Left kidney (tissue), 8 donors: Measurements from ENCODE around the gene FREM1. TPM values are rescaled to one million over a fixed set of nuclear protein-coding genes. Genes with fewer than 3 reads are reported as not detected.
"Not testable (repeated sequence)": the region's sequence is repeated elsewhere in the genome, so short reads cannot be mapped to it uniquely, and the experiment has no call there.

Experiments
- DNase-seq: peaks from one replicate; pipeline ENCODE4 v3.0.0-alpha.2; 2013
- long read RNA-seq, 8 donors: transcript quantifications; one replicate each; lab custom pipeline, GENCODE V29; 2026
- polyA plus RNA-seq: library from polyadenylated mRNA; unstranded; fragments of 120-200 nt; gene quantifications from one replicate; pipeline ENCODE4 v1.2.1, GENCODE V29; 2013; ENCODE audit not compliant: insufficient read length

The FREM1 gene, protein sequence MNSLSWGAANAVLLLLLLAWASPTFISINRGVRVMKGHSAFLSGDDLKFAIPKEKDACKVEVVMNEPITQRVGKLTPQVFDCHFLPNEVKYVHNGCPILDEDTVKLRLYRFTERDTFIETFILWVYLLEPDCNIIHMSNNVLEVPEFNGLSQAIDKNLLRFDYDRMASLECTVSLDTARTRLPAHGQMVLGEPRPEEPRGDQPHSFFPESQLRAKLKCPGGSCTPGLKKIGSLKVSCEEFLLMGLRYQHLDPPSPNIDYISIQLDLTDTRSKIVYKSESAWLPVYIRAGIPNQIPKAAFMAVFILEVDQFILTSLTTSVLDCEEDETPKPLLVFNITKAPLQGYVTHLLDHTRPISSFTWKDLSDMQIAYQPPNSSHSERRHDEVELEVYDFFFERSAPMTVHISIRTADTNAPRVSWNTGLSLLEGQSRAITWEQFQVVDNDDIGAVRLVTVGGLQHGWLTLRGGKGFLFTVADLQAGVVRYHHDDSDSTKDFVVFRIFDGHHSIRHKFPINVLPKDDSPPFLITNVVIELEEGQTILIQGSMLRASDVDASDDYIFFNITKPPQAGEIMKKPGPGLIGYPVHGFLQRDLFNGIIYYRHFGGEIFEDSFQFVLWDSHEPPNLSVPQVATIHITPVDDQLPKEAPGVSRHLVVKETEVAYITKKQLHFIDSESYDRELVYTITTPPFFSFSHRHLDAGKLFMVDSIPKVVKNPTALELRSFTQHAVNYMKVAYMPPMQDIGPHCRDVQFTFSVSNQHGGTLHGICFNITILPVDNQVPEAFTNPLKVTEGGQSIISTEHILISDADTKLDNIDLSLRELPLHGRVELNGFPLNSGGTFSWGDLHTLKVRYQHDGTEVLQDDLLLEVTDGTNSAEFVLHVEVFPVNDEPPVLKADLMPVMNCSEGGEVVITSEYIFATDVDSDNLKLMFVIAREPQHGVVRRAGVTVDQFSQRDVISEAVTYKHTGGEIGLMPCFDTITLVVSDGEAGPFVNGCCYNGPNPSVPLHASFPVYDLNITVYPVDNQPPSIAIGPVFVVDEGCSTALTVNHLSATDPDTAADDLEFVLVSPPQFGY (N-terminal part only)
- polyA plus RNA-seq = 206 TPM
- long read RNA-seq, donor 1, partial matches to known transcripts = 19 of 19 reads
- long read RNA-seq, donor 1, other reads (novel, unspliced or antisense) = 0 of 19 reads
- long read RNA-seq, donor 2, partial matches to known transcripts = 46 of 47 reads
- long read RNA-seq, donor 2, other reads (novel, unspliced or antisense) = 0 of 47 reads
- long read RNA-seq, donor 3, partial matches to known transcripts = 35 of 36 reads
- long read RNA-seq, donor 3, other reads (novel, unspliced or antisense) = 0 of 36 reads
- long read RNA-seq, donor 4 = 0 reads
- long read RNA-seq, donor 5, partial matches to known transcripts = 9 of 10 reads
- long read RNA-seq, donor 5, other reads (novel, unspliced or antisense) = 0 of 10 reads
- long read RNA-seq, donor 6, partial matches to known transcripts = 8 of 8 reads
- long read RNA-seq, donor 6, other reads (novel, unspliced or antisense) = 0 of 8 reads
- long read RNA-seq, donor 7, full-length matches to known transcripts = 2 of 44 reads
- long read RNA-seq, donor 7, partial matches to known transcripts = 42 of 44 reads
- long read RNA-seq, donor 7, other reads (novel, unspliced or antisense) = 0 of 44 reads
- long read RNA-seq, donor 8, full-length matches to known transcripts = 2 of 7 reads
- long read RNA-seq, donor 8, partial matches to known transcripts = 5 of 7 reads
- long read RNA-seq, donor 8, other reads (novel, unspliced or antisense) = 0 of 7 reads

DNA sequence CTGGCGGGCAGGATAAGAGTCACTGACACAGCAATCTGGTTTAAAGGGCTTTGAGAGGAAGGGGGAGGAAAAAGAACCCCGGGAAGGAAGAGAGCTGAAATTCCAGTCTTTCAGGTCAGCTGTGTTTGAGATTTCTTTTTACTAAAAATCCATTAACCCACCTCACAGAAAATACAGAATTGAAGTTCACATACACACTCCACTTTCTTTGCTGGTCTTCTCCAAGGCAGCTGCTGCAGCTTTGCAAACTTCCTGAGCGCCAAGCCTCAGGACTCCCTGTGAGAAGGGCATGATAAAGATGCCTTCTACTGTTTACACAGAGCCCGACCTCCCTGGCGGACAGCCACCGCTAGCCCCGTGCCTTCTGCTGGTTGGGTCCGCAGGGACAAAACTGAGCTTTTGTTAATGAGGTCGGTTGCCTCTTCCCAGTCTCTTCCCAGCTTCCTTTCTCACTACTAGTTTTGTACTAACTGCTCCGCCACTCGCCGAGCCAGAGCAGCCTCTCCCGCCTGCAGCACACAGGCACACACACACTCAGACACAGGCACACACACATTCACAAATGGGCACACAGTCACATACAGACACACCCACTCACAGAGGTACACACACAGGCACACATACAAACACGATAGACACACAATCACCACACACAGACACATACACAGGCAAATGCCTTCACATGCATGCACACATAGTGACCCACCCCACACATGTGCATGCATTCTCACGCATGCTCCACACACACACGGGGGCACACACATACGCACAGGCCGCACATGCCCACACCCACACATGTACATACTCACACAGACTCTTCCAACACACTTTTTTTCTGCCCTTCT is at the start of gene FREM1:
Gene FREM1 (minus strand): TSS at position 468 of the 845 bp plus-strand sequence. CDS start 41,451 bp downstream, outside the sequence.
- peak; percentile 57 for DNase-seq

DNA sequence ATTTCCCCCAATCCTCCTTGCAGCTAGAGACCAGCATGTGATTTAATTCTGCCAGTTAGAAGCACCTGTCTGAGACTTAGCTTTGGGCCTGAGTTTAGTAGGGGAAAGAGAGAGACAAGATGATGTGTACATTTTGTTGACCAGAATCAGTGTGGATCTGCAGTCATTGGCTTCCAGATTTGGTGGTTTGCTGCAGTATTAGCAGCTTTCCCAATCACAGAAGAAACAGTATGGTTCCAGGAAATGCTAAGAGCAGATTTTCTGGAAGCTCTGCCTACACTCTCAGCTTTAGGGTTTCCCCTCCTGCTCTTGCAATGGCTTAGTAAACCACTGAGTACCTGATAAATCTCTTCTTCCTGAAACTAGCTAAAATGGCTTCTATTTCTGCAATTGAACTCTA is 48.8 kb upstream of the FREM1 start:
- DNase-seq = no peak

DNA sequence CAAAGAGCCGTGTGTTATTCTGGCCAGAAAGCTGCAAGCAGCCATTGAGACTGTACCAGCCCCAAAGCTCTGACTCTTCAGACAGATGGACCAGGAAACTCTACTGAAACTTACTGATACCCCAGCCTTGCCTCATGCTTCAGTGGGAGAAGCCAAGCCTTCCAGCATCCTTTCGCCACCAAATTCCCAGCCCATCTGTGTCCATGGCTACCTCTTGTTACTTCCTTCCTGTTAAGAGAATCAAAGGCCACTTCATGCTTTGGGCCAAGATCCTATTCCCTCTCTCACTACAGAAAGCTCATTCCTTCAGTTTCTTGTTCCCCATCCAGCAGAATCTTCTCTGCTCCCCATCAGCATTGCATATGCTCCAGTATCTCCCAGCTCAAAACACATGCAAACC is 46.9 kb upstream of the FREM1 start:
- DNase-seq = no peak

DNA sequence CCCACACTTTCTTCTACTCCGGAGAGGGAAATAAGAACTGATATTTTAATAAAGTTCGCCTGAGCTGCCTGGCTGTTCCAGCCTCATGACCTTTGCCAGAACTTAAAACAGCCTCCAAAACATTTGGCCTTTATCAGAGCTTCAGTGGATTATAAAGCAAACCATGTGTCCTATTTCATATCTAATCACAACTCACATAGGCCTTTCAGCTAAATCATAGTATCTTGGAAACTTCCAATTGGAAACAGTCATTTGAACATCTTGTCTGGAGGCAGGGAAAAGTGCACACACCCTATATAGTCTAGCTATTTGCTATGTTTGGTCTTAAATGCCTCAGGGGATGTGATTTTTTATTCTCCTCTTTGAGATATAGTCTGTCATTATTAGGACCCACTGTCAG is 46.0 kb upstream of the FREM1 start:
- DNase-seq = no peak

DNA sequence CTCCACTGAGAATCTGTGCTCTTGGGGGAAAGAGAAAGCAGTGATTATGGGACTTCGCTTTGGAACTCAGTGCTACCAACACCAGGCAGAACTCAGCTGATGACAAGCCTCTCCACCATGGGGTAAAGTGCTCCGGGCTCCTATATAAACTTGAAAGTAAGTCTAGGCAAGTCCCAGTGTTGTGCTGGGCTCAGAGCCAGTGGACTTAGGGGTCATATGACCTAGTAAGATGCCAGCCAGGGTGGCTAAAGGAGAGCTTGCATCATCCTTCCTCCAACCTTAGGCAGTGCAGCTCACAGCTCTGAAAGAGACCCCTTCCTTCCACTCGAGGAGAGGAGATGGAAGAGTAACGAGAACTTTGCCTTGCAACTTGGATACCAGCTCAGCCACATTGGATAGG is 35.1 kb upstream of the FREM1 start:
- no peak for DNase-seq

DNA sequence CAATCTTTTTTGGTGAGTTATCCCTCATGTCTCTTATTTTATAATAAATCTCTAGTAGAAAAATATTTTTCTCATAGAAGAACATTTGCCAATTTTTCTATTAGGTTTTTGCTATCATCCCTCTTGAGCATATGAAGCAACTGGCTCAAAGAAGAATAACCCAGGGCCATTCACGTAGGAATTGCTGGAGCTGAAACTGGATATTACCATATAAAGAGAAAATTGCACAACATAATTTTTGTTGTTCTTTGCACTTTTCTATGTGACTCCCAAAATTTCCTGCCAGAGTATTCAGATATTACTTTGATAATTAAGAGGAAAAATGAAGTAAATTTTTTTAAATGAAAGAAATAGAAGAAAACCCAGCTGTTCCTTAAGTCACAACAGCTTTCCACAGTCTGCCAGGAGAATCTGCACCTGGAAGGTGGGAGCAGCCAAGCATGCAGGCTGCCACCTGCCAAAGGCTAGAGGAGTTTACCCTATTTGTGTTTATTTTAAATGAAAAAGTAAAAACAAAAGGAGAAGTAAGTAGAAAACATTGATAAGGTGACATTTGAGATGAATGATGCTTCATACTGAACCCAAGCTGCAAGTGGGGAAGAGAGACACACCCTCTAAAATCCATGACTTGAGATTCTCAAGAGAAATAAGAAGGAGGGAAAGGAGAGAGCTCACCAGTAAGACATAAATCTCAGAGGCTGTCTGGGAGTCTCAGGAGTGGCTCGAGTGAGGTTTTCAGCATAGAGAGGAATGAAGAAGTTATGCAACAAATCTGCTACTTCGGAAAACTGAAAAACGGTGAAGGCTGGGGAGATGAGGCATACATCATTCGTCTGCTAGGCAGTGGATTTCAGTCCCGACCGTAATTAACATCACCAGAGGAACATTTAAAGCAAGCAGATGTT is 31.5 kb upstream of the FREM1 start:
- DNase-seq = no peak

DNA sequence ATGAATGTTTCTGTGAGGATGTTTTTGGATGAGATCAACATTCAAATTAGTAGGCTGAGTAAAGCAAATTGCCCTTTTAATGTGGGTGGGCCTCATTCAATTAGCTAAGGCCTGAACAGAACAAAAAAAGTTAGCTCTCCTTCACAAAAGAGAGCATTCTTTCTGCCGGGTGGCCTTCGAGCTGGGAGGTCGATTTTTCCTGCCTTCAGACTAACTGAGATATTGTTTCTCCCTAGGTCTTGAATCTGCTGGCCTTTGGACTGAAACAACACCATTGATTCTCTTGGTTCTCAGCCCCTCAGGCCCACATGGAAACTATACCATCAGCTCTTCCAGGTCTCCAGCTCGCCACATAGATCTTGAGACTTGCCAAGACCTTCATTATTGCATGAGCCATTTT is 29.1 kb upstream of the FREM1 start:
- DNase-seq = no peak

DNA sequence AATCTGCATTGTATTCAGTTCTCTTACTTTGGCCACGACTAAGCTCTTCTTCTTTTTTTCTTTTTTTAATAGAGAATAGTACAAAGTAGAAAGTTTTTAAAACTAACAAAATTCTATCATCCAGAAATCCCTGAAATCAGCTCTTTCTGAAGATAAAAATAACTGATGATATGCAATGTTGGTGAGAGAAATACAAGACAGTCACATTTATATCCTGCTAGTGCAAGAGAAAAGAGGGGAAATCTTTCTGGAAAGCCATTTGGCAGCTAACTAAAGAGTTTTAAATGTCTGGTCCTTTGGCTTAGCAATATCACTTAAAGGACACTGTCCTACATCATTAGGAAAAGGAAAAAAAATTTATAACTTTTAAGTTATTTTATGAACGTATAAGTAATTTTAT is 27.0 kb upstream of the FREM1 start:
- no peak for DNase-seq

DNA sequence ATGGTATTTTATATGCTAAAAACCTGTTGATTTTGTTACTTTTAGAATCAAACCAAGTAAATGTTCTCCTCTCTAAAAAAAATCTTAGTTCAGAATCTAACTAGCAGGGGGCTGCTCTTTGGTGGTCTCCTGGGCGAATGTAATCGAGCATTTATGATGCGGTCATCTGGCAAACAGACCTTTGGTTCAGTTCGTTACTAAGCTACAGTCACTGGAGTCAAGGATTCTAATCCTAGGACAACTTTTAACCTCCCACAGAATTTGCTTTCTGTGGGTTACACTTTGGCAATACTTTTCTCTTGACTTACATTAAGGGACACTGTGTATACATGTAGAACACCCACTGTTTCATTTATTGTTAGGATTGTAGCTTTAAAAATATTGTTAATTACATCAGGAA is 26.3 kb upstream of the FREM1 start:
- DNase-seq = no peak

DNA sequence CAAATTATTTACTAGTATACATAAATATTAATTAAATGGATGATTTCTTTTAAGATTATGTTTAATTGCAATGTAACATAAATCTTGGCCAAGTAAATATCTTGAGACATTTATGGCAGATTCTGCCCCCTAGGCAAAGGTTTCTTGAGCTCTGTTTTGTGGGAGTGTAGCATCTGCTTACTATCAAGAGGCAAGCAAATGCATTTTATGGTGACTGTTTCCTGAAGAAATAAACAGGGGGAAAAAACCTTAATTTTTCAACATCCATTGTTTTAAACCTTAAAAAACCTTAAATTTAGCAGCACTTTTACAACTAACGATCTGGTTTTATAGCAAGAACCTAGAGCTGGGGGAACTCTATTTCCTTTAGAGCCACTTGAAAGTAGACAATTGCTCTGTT is 25.7 kb upstream of the FREM1 start:
- DNase-seq = peak; percentile 68

DNA sequence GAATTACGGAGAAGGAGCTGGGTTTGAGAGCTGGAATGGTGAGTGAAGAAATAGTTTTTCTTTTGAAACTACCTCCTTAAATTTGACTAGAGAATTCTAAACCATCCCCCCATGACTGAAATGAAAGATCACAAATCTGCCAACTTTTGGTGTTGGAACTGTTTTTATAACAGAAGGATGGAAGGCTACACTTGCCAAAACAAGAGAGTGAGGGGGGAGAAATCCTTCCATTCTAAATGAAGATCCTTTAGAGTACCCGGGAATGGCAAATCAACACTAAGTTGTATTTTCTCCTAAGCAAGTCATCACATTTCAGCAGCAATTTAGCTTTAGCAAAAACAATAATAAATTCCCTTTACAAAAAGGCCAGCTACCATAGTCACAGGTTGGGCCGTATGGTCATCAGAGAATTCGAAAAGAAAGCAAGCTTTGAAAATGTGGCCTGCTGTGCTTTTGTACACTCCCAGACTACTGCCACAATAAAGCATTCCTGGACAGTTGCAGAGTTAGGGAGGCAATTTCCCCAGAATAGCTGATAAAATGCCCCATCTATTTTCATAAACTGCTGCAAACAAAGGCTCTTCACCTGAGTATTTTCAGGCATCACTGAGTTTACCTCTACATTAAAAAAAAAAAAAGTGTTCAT is 25.0 kb upstream of the FREM1 start:
- no peak for DNase-seq

DNA sequence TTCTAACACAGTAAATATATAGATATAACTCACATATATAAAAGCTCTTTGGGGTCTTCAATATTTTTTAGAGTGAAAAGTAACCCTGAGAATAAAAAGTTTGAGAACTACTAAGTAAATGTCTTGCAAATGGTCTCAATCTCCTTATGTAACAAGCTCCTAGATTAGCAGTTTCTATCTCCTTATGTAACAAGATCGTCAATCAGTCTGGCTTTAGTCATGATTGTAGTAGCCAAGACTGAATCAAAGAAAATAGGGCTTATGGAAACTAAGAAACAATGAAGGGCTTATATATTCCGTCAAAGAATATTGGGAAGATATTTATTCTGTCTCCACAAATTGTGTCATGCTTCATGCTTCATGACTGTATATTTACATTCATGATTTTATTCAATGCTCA is 22.4 kb upstream of the FREM1 start:
- no peak for DNase-seq

DNA sequence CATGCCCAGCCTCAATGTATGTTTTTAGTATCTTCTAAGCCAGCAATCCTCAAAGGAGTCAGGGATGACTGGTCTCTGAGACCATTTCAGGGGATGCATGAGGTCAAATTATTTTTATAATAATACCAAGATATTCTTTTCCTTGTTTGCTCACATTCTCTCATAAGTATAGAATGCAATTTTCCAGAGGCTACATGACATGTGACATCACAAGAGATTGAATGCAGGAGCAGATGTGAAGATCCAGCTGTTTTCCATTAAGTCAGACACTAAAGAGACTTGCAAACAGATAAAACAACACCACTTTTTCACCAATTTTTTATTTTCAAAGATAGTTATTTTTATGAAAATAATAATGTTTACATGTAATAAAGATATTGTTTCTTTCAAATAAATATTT is 22.0 kb upstream of the FREM1 start:
- DNase-seq = no peak

DNA sequence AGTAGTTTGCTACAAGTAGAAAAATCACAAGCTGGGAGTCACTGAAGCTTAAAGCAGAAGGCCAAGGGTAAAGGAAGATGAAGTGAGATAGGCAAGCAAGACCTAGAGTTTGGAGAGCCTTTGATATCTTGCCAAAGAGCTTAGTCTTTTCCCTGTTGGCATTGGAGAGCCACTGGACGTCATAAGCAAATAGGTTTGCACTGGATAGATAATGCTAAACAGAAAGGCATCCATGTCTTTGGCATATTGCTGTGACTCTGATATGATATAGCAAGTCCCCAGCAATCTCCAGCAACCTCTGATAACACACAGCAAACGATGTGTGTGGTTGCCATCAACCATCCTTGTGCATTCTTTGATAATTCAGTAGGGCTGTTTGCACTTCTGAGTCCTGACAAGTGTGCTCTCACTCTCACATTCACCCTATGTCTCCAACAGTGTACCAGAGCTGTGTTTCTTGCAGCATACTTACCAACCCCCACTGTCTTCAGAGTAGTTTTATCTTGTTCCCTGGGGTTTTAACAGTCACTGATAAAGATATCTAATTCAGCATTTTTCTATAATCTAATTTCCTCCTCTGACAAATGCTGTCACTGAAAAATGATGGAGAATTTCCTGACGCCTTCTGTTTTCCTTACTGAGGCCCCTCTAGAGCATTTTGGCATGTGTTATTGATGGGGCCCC is 16.9 kb upstream of the FREM1 start:
- DNase-seq = no peak

DNA sequence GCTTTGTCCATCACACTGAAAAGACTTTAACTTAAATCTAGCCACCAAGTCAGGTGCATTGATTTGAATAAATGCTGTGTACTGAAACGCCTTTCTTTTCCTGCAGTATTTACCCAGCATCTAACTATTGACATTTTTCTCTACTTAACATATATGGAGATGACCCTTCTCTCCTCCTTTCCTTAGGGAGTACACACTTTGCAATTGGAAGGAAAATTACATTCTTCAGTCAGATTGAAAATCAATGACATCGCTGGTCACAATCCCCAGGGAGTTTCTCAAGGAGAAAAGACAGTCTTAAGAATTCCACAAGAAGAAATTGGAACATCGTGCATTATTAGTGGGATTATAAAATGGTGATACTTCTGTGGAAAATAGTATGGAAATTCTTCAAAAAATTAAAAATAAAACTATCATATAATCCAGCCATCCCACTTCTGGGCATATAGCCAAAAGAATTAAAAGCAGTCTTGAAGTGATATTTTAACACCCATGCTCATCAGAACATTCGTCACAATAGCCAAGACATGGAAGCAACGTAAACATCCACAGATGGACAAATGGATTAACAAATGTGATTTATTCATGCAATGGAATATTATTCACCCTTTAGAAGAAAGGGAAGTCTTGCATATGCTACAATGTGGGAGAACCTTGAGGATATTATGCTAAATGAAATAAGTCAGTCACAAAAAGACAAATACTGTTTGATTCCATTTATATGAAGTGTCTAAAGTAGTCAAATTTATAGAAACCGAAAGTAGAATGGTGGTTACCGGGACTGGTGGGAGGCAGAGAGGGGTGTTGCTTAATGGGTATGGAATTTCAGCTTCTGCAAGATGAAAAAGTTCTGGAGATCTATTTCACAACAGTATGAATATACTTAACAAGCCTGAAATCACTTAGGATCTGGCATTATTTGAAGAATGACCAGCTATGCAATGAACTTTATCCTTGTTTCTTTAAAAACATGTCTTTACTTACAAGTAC is 14.3 kb upstream of the FREM1 start:
- DNase-seq = no peak

DNA sequence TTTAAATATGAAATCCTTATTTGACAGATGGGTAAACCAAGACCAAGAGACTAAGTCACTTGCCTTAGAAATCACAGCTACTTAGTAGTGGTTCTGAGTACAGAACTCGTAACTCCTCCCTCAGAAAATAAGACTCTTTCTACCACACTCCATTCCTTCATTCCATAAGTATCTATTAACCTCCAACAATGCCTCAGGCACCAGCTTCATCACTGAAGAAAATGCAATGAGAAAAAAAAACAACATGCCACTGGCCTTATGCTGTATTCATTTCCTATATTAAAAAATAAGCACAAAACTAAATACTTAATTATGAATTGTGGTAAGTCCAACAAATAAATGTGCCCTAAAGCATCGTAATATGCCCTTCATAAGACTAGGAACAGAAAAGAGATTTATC is 13.5 kb upstream of the FREM1 start:
- DNase-seq = no peak

DNA sequence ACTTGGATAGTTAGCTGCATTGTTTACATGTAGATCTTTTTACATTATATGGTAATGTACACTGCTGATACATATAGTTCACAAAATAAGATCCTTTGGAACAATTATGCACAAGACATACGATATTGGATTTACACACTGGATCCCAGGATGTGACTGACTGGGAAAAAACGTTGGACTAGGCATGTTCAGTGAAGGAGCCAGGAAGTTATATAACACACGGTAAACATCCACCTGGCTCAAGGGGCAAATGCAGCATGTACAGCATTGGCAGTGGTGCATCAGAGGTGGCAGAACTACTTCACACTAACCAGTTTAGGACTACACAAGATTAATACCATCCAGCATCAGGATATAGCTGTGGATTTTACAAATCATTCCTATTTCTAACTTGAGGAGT is 10.6 kb upstream of the FREM1 start:
- not testable (repeated sequence) for DNase-seq
